HG03095 (cell line): ENCODE data around the gene EML5.

ENCODE experiments used
- ATAC-seq: cut with Tn5 transposase; IDR thresholded peaks from one replicate; pipeline ENCODE4 v1.9.1; 2021; ENCODE audit warnings: moderate library complexity; ENCODE audit not compliant: unreplicated experiment

Gene EML5

DNA sequence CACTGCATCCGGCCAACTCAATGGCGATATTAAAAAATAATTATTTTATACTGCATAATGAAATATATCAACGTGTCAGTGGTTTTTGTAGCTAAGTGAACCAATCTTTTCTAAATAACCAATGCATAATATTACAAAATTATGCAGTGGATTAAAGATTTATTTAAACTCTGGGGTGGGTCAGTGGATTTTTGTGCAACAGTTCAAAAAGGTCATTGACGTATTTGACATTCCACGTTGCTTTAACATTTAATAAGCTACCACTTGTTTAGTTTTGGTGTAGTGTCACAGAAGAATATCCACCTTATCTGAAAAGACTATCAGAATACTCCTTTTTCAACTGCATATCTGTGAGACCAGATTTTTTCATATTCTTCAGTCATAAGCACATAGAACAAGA, 227.3 kb downstream of the EML5 start:
- ATAC-seq = no peak

DNA sequence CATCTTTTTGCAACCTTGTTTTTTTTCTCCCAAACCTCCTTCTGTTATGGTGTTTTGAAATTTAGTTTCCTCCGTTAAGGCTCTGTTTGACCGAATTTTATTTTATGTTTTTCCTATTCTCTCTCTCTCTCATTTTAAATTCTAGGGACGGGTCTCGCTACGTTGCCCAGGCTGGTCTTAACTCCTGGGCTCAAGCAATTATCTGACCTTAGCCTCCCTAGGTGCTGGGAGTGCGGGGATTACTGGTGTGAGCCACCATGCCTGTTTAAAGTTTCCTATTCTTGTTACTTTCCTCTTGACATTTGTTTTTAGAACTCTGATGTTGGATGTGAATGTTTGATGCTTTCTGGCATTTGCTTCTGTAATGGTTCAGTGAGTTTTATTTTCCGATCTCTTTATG, 228.9 kb downstream of the EML5 start:
- no peak for ATAC-seq

DNA sequence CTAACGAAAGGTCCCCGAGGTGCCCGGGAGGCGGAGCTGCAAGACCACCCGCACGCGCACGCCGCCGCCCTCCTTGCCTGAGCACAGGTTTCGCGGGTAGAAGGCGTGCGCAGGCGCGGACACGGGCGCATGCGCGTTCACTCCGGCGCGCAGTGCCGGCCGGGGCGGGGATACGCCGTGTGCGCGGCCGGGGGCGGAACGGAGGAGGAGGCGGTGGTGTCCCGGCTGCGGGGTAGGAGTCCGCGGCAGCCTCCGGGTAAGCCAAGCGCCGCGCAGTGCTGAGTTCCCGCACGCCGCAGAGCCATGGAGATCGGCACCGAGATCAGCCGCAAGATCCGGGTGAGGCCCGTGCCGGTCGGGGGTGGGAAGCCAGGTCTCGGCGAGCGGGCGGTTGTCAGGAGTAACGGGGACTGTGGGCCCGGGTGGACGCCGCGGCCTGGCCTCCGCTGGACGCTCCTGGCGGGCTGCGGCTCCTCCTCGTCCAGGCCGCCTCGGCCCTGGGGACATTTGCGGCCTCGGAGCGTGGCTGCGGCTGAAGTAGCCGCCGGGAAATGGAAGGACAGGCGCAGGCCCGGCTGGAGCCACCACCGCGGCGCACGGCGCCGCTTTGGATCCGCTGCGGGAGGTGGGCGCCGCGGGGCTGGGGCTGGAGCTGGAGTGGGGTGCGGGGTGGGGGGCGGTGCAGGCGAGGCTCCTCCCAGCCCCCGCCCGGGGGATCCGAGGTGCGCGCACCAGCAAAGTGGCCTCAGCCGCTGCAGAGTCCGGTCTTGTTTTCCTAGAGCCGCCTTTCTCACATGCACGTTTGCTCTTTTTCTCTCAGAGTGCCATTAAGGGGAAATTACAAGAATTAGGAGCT, 229.7 kb downstream of the EML5 start, which contains the start of gene ZC3H14:
TSS of gene ZC3H14 (plus strand) at position 207 of the 856 bp plus-strand sequence. CDS start at position 304, 97 bp downstream.
- ATAC-seq = peak; percentile 92

DNA sequence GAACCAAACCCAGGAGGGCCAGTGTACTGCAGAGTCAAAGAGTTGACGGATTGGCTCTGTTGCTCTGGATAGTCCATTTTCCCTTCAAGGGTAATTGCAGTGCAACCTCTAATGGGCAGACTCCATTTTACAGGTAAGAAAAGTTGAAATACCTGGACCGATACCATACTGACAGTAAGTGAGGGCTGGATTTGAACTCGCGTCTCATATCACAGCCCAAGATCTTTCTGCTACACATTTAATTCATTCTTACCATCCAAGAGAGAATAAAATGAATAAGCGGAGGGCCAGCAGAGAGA, 230.3 kb downstream of the EML5 start:
- ATAC-seq = no peak
